Fibroblast of villous mesenchyme (primary cell): ENCODE measurements around the gene PTGDR. TPM values are rescaled to one million over a fixed set of nuclear protein-coding genes. Genes with fewer than 3 reads are reported as not detected.

Experiments
- DNase-seq: peaks from one replicate; pipeline ENCODE4 v3.0.0-alpha.2; 2010; ENCODE audit warnings: low read depth
- H3K4me3 ChIP-seq: 2 replicates; pipeline ENCODE4 v1.5.1; 2011; ENCODE audit warnings: low read depth, mild to moderate bottlenecking, low read length
- CTCF ChIP-seq: IDR thresholded peaks from 2 replicates; pipeline ENCODE4 v1.5.1; 2012; ENCODE audit warnings: low read depth, mild to moderate bottlenecking, low read length; ENCODE audit not compliant: insufficient read depth
- total RNA-seq: library from RNA; depleted of rRNA; stranded (reverse); fragments of >200 nt; gene quantifications from 2 replicates; pipeline ENCODE4 v1.2.3, GENCODE V29; 2012

The PTGDR gene
- total RNA-seq, 1 donor: not detected

- DNase-seq: no peak
- TF ChIP-seq CTCF: no peak
- H3K4me3 ChIP-seq: no peak overlapping the region
These were observed 4.9 kb upstream of the PTGDR start for GRCh38 chr14:52262600-52262999.

- no peak for TF ChIP-seq CTCF
These were observed 4.3 kb upstream of the PTGDR start for GRCh38 chr14:52263190-52263589.

GRCh38 chr14:52265253-52265652, 2.2 kb upstream of the PTGDR start:
- no peak for DNase-seq
- no peak for TF ChIP-seq CTCF
- H3K4me3 ChIP-seq: no peak overlapping the region

More at GRCh38 chr14:52263190-52263589, 4.3 kb upstream of the PTGDR start:
- H3K4me3 ChIP-seq: no peak overlapping the region
- no peak for DNase-seq

GRCh38 chr14:52266179-52266578, 1.3 kb upstream of the PTGDR start:
- no peak for TF ChIP-seq CTCF
- DNase-seq: peak; percentile 47
- no peak overlapping the region for H3K4me3 ChIP-seq

- no peak for DNase-seq
- no peak overlapping the region for H3K4me3 ChIP-seq
These were observed 716 bp upstream of the PTGDR start for GRCh38 chr14:52266782-52267181.

GRCh38 chr14:52268279-52269061, 972 bp downstream of the PTGDR start:
- peak; percentile 30 for DNase-seq
- H3K4me3 ChIP-seq: peak overlapping the region; percentile 41
- TF ChIP-seq CTCF: no peak

More at GRCh38 chr14:52266782-52267181, 716 bp upstream of the PTGDR start:
- TF ChIP-seq CTCF: no peak
